Aortic smooth muscle cell (primary cell): ENCODE data around the gene INTS3. TPM values are rescaled to one million over a fixed set of nuclear protein-coding genes. Genes with fewer than 3 reads are reported as not detected.

Experiments
- total RNA-seq: library from RNA; depleted of rRNA; stranded (reverse); fragments of >200 nt; gene quantifications from 2 replicates; pipeline ENCODE4 v1.2.3, GENCODE V29; 2014

Gene INTS3, protein sequence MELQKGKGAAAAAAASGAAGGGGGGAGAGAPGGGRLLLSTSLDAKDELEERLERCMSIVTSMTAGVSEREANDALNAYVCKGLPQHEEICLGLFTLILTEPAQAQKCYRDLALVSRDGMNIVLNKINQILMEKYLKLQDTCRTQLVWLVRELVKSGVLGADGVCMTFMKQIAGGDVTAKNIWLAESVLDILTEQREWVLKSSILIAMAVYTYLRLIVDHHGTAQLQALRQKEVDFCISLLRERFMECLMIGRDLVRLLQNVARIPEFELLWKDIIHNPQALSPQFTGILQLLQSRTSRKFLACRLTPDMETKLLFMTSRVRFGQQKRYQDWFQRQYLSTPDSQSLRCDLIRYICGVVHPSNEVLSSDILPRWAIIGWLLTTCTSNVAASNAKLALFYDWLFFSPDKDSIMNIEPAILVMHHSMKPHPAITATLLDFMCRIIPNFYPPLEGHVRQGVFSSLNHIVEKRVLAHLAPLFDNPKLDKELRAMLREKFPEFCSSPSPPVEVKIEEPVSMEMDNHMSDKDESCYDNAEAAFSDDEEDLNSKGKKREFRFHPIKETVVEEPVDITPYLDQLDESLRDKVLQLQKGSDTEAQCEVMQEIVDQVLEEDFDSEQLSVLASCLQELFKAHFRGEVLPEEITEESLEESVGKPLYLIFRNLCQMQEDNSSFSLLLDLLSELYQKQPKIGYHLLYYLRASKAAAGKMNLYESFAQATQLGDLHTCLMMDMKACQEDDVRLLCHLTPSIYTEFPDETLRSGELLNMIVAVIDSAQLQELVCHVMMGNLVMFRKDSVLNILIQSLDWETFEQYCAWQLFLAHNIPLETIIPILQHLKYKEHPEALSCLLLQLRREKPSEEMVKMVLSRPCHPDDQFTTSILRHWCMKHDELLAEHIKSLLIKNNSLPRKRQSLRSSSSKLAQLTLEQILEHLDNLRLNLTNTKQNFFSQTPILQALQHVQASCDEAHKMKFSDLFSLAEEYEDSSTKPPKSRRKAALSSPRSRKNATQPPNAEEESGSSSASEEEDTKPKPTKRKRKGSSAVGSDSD
- 26.2 and 31.3 TPM in 2 replicates for total RNA-seq

DNA sequence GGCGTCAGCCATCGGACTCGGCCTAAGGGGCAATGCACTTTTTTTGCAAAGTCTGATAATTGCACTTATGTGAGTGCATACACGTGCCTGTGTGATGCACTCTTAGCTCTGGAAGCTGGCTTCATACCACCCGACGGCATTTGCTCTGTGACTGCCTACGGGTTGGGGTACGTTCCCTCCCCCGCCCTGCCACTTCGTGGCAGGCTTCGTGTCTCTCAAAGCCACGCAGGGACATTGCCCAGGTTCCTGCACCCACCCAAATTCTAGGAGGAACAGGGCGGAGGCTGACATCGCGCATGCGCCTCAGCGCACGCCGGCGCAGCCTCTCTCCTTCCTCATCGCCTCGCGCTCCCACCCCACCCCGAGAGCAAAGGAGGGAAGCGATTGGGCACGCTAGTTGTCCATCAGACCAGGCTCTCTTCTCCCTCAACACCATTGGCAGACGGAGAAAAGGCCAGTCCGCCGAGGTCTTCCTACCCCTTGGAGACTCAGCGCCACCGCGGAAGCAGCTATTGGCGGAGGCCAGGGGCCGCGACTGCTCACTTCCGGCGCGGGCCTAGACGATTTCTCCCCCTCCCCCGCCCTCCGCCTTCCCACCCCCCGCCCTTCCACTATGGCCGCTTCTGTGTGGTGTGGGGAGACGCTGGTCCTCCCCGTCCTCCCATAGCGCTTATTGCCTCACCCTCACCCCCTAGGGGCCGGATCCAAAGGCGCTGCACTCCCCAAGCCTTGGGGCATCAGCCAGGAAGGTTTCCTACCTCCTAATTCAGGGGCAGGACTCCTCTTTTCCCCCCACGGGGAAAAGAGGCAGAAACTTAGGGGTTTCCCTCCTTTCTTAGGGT lies at the start of gene INTS3:
TSS of gene INTS3 (plus strand) at position 588 of the 842 bp plus-strand sequence. CDS start 585 bp downstream, outside the sequence.

DNA sequence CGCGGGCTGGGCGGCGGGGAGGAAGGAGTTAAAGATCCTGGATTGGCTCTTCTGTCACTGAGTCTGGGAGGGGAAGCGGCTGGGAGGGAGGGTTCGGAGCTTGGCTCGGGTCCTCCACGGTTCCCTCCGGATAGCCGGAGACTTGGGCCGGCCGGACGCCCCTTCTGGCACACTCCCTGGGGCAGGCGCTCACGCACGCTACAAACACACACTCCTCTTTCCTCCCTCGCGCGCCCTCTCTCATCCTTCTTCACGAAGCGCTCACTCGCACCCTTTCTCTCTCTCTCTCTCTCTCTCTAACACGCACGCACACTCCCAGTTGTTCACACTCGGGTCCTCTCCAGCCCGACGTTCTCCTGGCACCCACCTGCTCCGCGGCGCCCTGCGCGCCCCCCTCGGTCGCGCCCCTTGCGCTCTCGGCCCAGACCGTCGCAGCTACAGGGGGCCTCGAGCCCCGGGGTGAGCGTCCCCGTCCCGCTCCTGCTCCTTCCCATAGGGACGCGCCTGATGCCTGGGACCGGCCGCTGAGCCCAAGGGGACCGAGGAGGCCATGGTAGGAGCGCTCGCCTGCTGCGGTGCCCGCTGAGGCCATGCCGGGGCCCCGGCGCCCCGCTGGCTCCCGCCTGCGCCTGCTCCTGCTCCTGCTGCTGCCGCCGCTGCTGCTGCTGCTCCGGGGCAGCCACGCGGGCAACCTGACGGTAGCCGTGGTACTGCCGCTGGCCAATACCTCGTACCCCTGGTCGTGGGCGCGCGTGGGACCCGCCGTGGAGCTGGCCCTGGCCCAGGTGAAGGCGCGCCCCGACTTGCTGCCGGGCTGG lies 49.1 kb upstream of the INTS3 start, which contains the start of gene NPR1:
TSS of gene NPR1 (plus strand) at position 170 of the 818 bp plus-strand sequence. CDS start at position 591, 421 bp downstream.

DNA sequence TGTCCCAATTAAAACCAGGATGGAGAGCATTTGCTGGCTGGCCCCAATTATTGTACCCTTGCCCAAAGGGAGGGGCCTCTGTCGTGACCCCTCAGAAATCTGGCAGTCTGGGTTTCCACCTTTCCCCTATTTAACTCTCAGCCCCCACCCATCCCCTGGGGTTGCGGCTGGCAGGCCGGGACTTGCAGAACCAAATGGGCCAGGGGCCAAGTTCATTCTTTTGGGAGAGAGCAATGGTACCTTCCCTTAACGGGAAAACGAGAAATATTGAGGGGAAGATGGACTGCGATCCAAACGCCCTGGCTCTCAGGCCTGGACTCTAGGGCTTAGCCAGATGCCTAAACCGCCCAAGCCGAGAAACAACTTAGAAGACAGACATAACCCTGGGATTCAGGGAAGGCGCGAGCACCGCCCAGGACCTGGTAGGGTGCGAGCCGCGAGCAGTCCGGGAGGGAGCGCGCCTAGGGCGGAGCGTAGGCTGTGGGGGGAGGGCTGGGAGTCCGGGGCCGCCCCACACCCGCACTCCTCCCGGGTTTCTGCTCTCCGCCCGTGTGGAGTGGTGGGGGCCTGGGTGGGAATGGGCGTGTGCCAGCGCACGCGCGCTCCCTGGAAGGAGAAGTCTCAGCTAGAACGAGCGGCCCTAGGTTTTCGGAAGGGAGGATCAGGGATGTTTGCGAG lies 47.1 kb downstream of the INTS3 start, which contains the start of gene SLC27A3:
TSS of gene SLC27A3 (plus strand) at position 628 of the 678 bp plus-strand sequence. CDS start 91 bp downstream, outside the sequence.

Other genes starting within 250 kb of the INTS3 start
- 2,220 and 2,797 TPM in 2 replicates for gene S100A6, start 192.1 kb upstream of the INTS3 start, total RNA-seq
- 0.26 and 0.62 TPM in 2 replicates for gene S100A5, start 187.1 kb upstream of the INTS3 start, total RNA-seq
- gene S100A4, start 182.2 kb upstream of the INTS3 start, total RNA-seq: 462 and 473 TPM in 2 replicates
- gene S100A3, start 178.8 kb upstream of the INTS3 start, total RNA-seq: 8.1 and 13.3 TPM in 2 replicates
- 2.4 and 4.0 TPM in 2 replicates for gene S100A2, start 162.2 kb upstream of the INTS3 start, total RNA-seq
- gene S100A16, start 114.9 kb upstream of the INTS3 start, total RNA-seq: 250 and 256 TPM in 2 replicates
- gene S100A14, start 111.7 kb upstream of the INTS3 start, total RNA-seq: 0.25 and 0.26 TPM in 2 replicates
- gene S100A13, start 100.5 kb upstream of the INTS3 start, total RNA-seq: 239 and 295 TPM in 2 replicates
- 0.19 TPM in 1 of 2 replicates, not detected in the other for gene S100A1, start 99.6 kb upstream of the INTS3 start, total RNA-seq
- gene CHTOP, start 94.0 kb upstream of the INTS3 start, total RNA-seq: 27.0 and 30.2 TPM in 2 replicates
- gene SNAPIN, start 69.3 kb upstream of the INTS3 start, total RNA-seq: 63.5 and 64.7 TPM in 2 replicates
- 137 and 150 TPM in 2 replicates for gene ILF2, start 57.1 kb upstream of the INTS3 start, total RNA-seq
- gene NPR1, start 49.4 kb upstream of the INTS3 start, total RNA-seq: 1.2 and 1.9 TPM in 2 replicates
- 10.7 and 11.6 TPM in 2 replicates for gene SLC27A3, start 47.4 kb downstream of the INTS3 start, total RNA-seq
- gene GATAD2B, start 194.9 kb downstream of the INTS3 start, total RNA-seq: 2.6 and 4.7 TPM in 2 replicates
- gene DENND4B, start 218.7 kb downstream of the INTS3 start, total RNA-seq: 12.4 and 13.9 TPM in 2 replicates
- gene CRTC2, start 230.6 kb downstream of the INTS3 start, total RNA-seq: 2.6 and 2.8 TPM in 2 replicates
- gene SLC39A1, start 235.5 kb downstream of the INTS3 start, total RNA-seq: 101 and 104 TPM in 2 replicates
- gene CREB3L4, start 239.9 kb downstream of the INTS3 start, total RNA-seq: 6.5 and 7.6 TPM in 2 replicates
- gene JTB, start 249.6 kb downstream of the INTS3 start, total RNA-seq: 97.8 and 120 TPM in 2 replicates